ENCODE results near the gene SSB.
"Not testable (repeated sequence)": the region's sequence is repeated elsewhere in the genome, so short reads cannot be mapped to it uniquely, and the experiment has no call there.

DNA sequence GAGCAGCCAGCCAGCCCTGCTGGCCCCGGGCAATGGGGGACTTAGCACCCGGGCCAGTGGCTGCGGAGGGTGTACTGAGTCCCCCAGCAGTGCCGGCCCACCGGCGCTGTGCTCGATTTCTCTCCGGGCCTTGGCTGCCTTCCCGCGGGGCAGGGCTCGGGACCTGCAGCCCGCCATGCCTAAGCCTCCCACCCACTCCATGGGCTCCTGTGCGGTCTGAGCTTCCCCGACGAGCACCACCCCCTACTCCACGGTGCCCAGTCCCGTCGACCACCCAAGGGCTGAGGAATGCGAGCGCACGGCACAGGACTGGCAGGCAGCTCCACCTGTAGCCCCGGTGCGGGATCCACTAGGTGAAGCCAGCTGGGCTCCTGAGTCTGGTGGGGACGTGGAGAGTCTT lies 43.0 kb downstream of the SSB start:
- TF ChIP-seq, protein P1, sequence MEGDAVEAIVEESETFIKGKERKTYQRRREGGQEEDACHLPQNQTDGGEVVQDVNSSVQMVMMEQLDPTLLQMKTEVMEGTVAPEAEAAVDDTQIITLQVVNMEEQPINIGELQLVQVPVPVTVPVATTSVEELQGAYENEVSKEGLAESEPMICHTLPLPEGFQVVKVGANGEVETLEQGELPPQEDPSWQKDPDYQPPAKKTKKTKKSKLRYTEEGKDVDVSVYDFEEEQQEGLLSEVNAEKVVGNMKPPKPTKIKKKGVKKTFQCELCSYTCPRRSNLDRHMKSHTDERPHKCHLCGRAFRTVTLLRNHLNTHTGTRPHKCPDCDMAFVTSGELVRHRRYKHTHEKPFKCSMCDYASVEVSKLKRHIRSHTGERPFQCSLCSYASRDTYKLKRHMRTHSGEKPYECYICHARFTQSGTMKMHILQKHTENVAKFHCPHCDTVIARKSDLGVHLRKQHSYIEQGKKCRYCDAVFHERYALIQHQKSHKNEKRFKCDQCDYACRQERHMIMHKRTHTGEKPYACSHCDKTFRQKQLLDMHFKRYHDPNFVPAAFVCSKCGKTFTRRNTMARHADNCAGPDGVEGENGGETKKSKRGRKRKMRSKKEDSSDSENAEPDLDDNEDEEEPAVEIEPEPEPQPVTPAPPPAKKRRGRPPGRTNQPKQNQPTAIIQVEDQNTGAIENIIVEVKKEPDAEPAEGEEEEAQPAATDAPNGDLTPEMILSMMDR (IDR thresholded peaks at IDR 0.05; ENCODE audit: low read depth, low read length) = not testable (repeated sequence)
- TF ChIP-seq EZH2phosphoT487 (IDR thresholded peaks at IDR 0.05; ENCODE audit: low read depth) = not testable (repeated sequence)

All from OCI-LY3 (cell line).